ENCODE data around the gene PGC. TPM values are rescaled to one million over a fixed set of nuclear protein-coding genes. Genes with fewer than 3 reads are reported as not detected.

PGC gene
- total RNA-seq, 3 donors from 2014 or later, result not detected

- Histone ChIP-seq H3K36me3 (ENCODE audit: low read depth) (no peaks in the 10 kb centered on the region), H3K4me1 (ENCODE audit: low read depth) (peaks cover 26% of the 10 kb centered on the region), H3K4me3 (peak overlapping the region; percentile 94), H3K9me3 (no peaks in the 10 kb centered on the region)
- intact Hi-C loops (cut with DNase I, micrococcal nuclease), result no loop called here
- ATAC-seq (peak; percentile 76), DNase-seq (peak; percentile 89 to 91 (median 90))
- no peak for TF ChIP-seq CTCF (IDR thresholded peaks at IDR 0.05)
These were observed 12.4 kb downstream of the PGC start for GRCh38 chr6:41734666-41735426.

DNA sequence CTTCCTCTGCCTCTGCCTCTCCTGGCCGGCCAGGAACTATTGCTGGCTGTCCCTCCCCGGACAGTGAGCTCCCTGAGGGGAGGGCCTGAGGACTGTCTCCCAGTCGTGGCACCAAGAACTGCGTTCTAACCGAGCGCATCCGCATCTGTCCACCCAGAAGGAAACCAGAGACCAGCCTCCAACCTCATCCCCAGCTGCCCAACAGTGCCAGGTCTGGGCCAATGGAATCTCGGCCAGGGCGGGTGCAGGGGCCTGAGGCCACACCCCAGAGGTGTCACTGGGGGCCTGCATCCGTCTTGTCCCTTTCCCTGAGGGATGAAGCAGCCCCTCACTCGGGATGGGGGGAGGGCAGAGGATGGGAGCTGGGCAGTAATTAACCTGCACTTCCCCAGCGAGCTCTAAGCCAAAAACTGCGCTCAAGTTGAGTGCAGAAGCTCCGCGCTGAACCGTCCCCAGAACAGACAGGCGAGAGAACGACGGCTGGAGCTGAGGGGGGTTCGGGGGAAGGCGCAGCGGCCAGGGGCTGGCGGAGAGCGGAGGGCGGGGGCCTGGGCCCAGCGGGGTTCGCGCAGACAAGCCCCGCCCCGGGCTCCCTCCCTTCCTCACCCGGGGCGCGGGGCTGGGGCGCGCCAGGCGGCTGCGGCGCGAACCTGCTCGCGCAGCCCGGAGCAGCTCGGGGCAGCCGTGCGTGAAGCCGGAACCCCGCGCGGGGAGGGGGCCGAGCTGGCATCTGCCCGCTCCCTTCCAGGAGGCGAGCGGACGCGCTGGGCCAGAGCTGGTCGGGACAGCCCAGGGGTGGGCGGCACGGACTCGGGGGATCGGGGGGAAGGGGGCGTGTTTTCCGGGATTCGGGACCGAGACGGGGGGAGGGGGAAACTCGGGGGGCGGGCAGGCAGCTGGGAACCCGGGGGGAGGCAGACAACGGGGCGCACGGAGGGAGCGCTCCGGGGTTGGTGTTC is 13.2 kb downstream of the PGC start:
- Histone ChIP-seq H3K9me3 (no peaks in the 10 kb centered on the region), H3K4me3 (peak overlapping the region; percentile 94), H3K36me3 (ENCODE audit: low read depth) (no peaks in the 10 kb centered on the region), H3K4me1 (ENCODE audit: low read depth) (peaks cover 34% of the 10 kb centered on the region)
- intact Hi-C loops (cut with DNase I, micrococcal nuclease), result no loop called here
- DNase-seq (peak; percentile 75 to 88 (median 83)), ATAC-seq (peak; percentile 73)
- no peak for TF ChIP-seq CTCF (IDR thresholded peaks at IDR 0.05)

GRCh38 chr6:41733360-41733706 is 13.9 kb downstream of the PGC start:
- DNase-seq (no peak), ATAC-seq (no peak)
- Histone ChIP-seq H3K4me1 (ENCODE audit: low read depth) (peaks cover 40% of the 10 kb centered on the region), H3K9me3 (no peaks in the 10 kb centered on the region), H3K4me3 (no peak overlapping the region), H3K36me3 (ENCODE audit: low read depth) (no peaks in the 10 kb centered on the region)
- intact Hi-C loops (cut with DNase I, micrococcal nuclease), result no loop called here
- TF ChIP-seq CTCF (IDR thresholded peaks at IDR 0.05), result no peak

DNA sequence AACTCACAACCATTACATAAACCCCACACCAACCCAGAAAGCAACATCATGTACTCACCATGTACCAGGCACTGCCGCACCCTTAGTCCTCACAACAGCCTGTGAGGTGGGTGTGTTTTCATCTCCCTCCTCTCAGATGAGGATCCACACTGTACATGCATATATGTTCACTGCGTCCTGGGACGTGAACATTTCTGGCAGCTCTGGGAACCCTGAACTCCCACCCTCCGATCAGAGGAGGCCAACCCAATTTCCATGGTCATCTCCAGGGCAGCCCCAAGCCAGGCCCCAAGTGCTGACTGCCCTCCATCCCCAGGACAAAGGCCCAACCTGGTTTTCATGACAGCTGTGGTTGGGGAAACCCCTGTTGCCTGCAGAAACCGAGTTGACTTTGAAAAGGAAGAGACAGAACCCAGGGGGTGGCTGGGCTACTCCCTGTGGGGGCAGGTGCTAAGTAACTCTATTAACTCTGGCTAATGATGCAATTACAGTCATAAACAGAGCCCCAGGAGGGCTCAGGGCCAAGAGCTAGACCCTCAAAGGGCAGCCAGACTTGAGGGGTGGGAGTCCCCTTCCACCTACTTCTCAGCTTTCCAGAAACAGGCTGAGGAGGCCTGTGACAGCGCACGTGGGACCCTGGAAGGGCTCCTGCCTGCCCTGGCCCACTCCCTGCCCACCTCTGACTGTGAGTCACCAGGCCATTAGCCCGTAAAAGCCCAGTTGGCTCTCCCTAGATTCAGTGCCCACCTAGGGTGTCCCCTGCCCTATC is 14.4 kb downstream of the PGC start:
- Histone ChIP-seq H3K36me3 (ENCODE audit: low read depth) (no peaks in the 10 kb centered on the region), H3K9me3 (no peaks in the 10 kb centered on the region), H3K4me1 (ENCODE audit: low read depth) (peaks cover 46% of the 10 kb centered on the region), H3K4me3 (no peak overlapping the region)
- DNase-seq (peak in 2 of 3 donors; percentile 48 to 62), ATAC-seq (no peak)
- intact Hi-C loops (cut with DNase I, micrococcal nuclease), result no loop called here
- TF ChIP-seq CTCF (IDR thresholded peaks at IDR 0.05), result no peak

GRCh38 chr6:41732149-41732548 is 15.0 kb downstream of the PGC start:
- intact Hi-C loops (cut with DNase I, micrococcal nuclease), result no loop called here
- no peak for TF ChIP-seq CTCF (IDR thresholded peaks at IDR 0.05)
- H3K4me3 ChIP-seq, result no peak overlapping the region
- no peak for DNase-seq
- ATAC-seq, result no peak
- H3K4me1 ChIP-seq (ENCODE audit: low read depth), result peaks cover 47% of the 10 kb centered on the region
- no peaks in the 10 kb centered on the region for H3K9me3 ChIP-seq
- no peaks in the 10 kb centered on the region for H3K36me3 ChIP-seq (ENCODE audit: low read depth)
